DND-41 (cell line): ENCODE data around the gene S100A8.

Experiments
- CTCF ChIP-seq: IDR thresholded peaks from 2 replicates; pipeline ENCODE4 v1.5.1; 2012; ENCODE audit warnings: borderline replicate concordance, low read length, moderate library complexity, mild to moderate bottlenecking; ENCODE audit not compliant: poor library complexity, severe bottlenecking; ENCODE audit errors: extremely low read depth
- EZH2 ChIP-seq: IDR thresholded peaks from 3 replicates; pipeline ENCODE4 v1.6.1; 2012; ENCODE audit warnings: borderline replicate concordance, low read depth, mild to moderate bottlenecking, moderate library complexity, low read length, inconsistent platforms; ENCODE audit not compliant: severe bottlenecking

GRCh38 chr1:153428073-153428638, 37.3 kb upstream of the S100A8 start:
- TF ChIP-seq CTCF (no peak), EZH2 (no peak)
